Thoracic aorta (tissue), 2 donors: Measurements from ENCODE around the gene IER2. TPM values are rescaled to one million over a fixed set of nuclear protein-coding genes. Genes with fewer than 3 reads are reported as not detected.

ENCODE experiments used
- ATAC-seq: fragments of 150-250 bp; one replicate; pipeline ENCODE4 v1.8.0; 2017; ENCODE audit warnings: low read depth; ENCODE audit not compliant: insufficient number of reproducible peaks, low FRiP score
- DNase-seq: peaks from one replicate; pipeline ENCODE4 v3.0.0-alpha.2; 2020; ENCODE audit warnings: low spot score
- H3K27ac ChIP-seq, 2 donors: fragments of 200-600 bp; sonication (generic); 1 replicate in 1 of 2; 2 replicates in 1 of 2; pipeline ENCODE4 v1.5.1; 2016; ENCODE audit warnings: mild to moderate bottlenecking in 2 of 2, moderate library complexity in 2 of 2
- H3K27me3 ChIP-seq: fragments of 200-600 bp; sonication (generic); replicated peaks from 2 replicates; pipeline ENCODE4 v1.6.0; 2016; ENCODE audit warnings: mild to moderate bottlenecking; ENCODE audit not compliant: insufficient read depth
- H3K36me3 ChIP-seq: fragments of 200-600 bp; sonication (generic); one replicate; pipeline ENCODE4 v1.5.1; 2016
- H3K4me1 ChIP-seq, 2 donors: fragments of 200-600 bp; sonication (generic); 1 replicate in 1 of 2; 2 replicates in 1 of 2; pipeline versions ENCODE4 v1.5.1 to v1.6.0; 2016; ENCODE audit warnings: low read depth in 2 of 2, mild to moderate bottlenecking in 1 of 2; ENCODE audit not compliant: control insufficient read depth in 1 of 2
- H3K4me3 ChIP-seq: fragments of 200-600 bp; sonication (generic); 2 replicates; pipeline ENCODE4 v1.5.1; 2016; ENCODE audit warnings: mild to moderate bottlenecking
- H3K9me3 ChIP-seq: fragments of 200-600 bp; sonication (generic); 2 replicates; pipeline ENCODE4 v1.5.1; 2016
- total RNA-seq, 2 donors: library from RNA; depleted of rRNA; stranded (reverse); fragments of >200 nt; gene quantifications; one replicate each; pipeline versions ENCODE4 v1.1.0 to v1.2.3, GENCODE V29; 2016
- TF ChIP-seq, protein P1 (sequence below): fragments of 200-600 bp; sonication (generic); IDR thresholded peaks from one replicate; pipeline ENCODE4 v1.5.1; 2019; ENCODE audit warnings: antibody characterized with exemption

Gene IER2
- total RNA-seq, 2 donors from 2014 or later, result 125 to 440 TPM

DNA sequence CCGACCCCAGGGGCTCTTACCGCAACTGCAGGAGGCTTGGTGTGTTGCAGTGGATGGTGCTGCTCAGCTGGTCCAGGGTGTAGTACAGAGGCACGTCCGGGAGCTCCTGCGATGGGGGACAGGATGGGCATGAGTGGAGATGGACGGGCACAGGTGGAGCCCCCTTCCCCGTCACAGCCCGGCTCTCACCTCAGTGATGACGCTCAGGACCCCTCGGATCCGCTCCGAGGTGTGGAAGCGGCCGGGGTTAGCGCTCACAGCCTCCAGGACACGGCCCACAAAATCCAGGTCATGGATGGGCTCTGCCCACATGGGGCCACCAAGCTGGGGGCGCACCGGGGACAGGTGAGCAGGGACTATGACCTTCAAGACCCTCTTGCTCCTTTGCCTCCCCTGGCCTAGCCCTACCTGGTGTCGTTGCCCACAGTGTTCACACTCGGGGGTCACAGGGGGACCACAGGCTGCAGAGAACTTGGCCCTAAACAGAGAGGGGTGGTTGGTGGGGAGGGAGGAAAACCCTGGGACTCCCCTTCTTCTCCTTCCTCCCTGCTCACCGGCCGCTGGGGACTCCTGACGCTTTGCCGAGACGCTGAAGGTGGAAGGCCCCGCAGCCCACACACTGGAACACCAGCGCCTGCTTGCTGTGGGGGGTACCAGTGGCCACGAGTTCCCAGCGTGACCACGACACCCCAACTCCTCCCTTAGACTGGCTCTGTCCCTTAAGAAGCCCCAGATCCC lies 40.7 kb upstream of the IER2 start:
- Histone ChIP-seq H3K9me3 (no peaks in the 10 kb centered on the region), H3K36me3 (peaks cover 16% of the 10 kb centered on the region), H3K4me3 (no peak overlapping the region), H3K27ac (no peak overlapping the region), H3K27me3 (no peaks in the 10 kb centered on the region), H3K4me1 (no peaks in the 10 kb centered on the region)
- ATAC-seq (no peak), DNase-seq (no peak)
- TF ChIP-seq, protein P1, sequence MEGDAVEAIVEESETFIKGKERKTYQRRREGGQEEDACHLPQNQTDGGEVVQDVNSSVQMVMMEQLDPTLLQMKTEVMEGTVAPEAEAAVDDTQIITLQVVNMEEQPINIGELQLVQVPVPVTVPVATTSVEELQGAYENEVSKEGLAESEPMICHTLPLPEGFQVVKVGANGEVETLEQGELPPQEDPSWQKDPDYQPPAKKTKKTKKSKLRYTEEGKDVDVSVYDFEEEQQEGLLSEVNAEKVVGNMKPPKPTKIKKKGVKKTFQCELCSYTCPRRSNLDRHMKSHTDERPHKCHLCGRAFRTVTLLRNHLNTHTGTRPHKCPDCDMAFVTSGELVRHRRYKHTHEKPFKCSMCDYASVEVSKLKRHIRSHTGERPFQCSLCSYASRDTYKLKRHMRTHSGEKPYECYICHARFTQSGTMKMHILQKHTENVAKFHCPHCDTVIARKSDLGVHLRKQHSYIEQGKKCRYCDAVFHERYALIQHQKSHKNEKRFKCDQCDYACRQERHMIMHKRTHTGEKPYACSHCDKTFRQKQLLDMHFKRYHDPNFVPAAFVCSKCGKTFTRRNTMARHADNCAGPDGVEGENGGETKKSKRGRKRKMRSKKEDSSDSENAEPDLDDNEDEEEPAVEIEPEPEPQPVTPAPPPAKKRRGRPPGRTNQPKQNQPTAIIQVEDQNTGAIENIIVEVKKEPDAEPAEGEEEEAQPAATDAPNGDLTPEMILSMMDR, result no peak

DNA sequence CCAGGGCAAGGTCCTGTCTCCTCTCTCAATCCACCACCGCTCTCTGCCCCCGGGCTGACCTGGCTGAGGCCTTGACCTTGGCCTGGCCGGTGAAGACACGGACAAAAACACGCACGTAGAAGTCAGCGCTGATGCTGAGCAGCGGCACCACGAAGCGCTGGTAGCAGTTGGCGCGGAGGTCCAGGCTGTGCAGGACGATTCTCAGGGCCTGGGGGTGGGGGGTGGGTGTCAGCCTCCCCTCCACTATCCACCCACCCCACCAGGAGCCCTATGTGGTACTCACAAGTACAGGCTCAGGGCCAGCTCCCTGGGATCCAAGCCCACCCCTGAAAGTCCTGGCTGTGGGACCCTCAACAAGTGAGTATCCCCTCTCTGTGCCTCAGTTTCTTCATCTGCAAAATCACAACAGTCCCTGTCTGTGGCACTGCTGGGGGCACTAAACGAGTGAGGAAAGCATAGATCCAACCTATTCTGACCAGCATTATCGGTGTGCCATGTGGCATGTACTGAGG lies 40.1 kb upstream of the IER2 start:
- peaks cover 16% of the 10 kb centered on the region for H3K36me3 ChIP-seq

DNA sequence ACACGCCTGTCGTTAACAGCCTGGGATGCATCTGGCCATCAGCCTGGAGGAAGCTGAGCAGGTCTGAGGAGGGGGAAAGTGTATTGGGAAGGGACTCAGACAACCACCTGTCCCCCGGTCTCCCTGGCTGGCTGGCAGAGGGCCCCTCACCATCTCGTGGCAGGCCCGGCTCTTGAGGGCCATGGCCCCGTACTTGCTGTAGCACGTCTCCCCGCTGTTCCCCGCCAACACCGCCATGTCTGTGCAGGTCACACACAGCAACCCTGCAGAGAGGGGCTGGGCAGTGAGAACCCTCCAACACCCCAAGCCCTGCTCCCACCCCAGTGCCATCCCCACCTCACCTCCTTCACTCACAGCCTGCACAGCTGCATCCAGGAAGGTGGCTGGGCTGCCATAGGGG lies 37.7 kb upstream of the IER2 start:
- Histone ChIP-seq H3K27ac (no peak overlapping the region), H3K27me3 (no peaks in the 10 kb centered on the region), H3K9me3 (no peaks in the 10 kb centered on the region), H3K4me3 (no peak overlapping the region), H3K36me3 (peaks cover 16% of the 10 kb centered on the region), H3K4me1 (peaks cover 9 to 20% of the 10 kb centered on the region in 2 donors)
- ATAC-seq, result no peak
- no peak for DNase-seq
- TF ChIP-seq, protein P1, result no peak

More for the DNA sequence above, 40.1 kb upstream of the IER2 start:
- Histone ChIP-seq H3K27me3 (no peaks in the 10 kb centered on the region), H3K4me1 (peaks cover 0 to under 1% of the 10 kb centered on the region in 2 donors), H3K9me3 (no peaks in the 10 kb centered on the region), H3K4me3 (no peak overlapping the region), H3K27ac (no peak overlapping the region)
- TF ChIP-seq, protein P1, result no peak
- DNase-seq (no peak), ATAC-seq (no peak)

DNA sequence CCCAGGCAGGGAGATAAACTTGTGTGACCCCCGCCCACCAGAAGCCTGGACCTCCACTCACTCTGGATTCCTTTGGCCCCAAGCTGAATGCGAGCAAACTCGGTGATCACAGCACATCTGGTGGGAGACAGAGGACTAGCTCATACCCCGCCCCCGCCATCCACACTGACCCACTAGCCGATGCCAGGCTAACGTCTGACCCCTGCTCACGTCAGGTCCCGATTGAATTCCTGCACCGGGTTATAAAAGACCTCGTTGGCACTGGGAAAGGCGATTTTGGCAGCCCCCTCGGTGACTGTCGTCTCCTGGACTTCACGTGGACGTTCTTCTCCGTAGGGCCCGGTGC lies 34.3 kb upstream of the IER2 start:
- H3K27me3 ChIP-seq, result no peaks in the 10 kb centered on the region
- H3K36me3 ChIP-seq, result peaks cover 8% of the 10 kb centered on the region
- peaks cover 16 to 44% of the 10 kb centered on the region in 2 donors for H3K4me1 ChIP-seq
- peak overlapping the region in 1 of 2 donors; percentile 67 for H3K27ac ChIP-seq
- TF ChIP-seq, protein P1, result no peak
- H3K9me3 ChIP-seq, result no peaks in the 10 kb centered on the region
- ATAC-seq (no peak), DNase-seq (no peak)
- H3K4me3 ChIP-seq, result peak overlapping the region; percentile 100

DNA sequence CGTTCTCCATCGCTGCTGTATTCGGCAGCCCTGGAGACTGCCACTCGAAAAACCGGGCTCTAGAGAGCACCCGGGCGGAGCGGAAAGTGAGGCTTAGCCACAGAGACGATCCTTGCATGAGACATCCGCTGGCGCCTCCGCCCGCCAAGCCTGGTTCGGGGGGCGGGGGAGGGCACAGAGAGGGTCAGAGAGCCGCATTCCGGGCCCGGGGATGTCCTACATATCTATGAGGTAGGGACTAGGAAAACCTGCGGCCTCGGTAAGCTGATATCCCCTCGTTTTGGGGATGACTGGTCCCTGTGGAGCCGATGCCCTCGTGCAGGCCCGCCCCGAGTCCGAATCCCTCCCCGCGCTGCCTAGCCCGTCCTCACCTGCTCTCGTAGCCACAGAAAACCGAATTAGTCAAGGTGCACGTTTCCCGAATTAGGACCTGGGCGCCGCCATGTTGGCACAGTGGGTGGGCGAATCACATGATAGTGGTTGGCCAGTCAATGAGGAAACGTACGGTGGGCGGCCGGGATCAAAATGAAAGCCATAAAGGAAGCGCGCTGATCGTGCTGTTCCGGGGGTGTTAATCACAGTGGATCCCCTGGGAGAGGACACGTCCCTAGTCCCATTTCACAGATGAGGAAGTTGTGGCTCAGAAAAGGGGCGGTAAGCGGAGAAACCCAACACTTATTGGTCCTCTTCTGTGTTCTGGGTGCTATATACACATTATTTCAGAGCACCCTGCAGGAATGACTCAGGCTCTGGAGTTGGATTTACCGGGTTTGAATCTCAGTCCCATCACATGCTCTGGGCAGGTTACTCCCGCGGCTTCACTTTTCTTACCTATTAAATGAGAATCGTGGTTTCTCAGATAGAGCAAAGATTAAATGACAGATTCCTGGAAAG lies 33.7 kb upstream of the IER2 start, which contains the start of gene TRMT1:
Gene TRMT1 (minus strand): TSS at position 459 of the 894 bp plus-strand sequence. CDS start 341 bp downstream, at position 118.
- TF ChIP-seq, protein P1, result no peak
- H3K4me3 ChIP-seq, result peak within 1 kb of the TSS; percentile 100
- H3K4me1 ChIP-seq, result peaks cover 16 to 44% of the 10 kb centered on the region in 2 donors
- ATAC-seq (peak; percentile 66), DNase-seq (peak; percentile 94)
- H3K36me3 ChIP-seq, result peaks cover 8% of the 10 kb centered on the region
- no peaks in the 10 kb centered on the region for H3K9me3 ChIP-seq
- peak within 1 kb of the TSS; percentile 60 to 67 for H3K27ac ChIP-seq
- no peaks in the 10 kb centered on the region for H3K27me3 ChIP-seq
